NCI-H2227 (cell line): Measurements from ENCODE around the gene EEF2K.
A peak's percentile ranks its signal among the peaks of the same experiment; 100 is the strongest.

Experiments used
- DNase-seq: peaks from one replicate; lab custom pipeline; 2025; ENCODE audit not compliant: unreplicated experiment; lab: John Stamatoyannopoulos, UW

The EEF2K gene

DNA sequence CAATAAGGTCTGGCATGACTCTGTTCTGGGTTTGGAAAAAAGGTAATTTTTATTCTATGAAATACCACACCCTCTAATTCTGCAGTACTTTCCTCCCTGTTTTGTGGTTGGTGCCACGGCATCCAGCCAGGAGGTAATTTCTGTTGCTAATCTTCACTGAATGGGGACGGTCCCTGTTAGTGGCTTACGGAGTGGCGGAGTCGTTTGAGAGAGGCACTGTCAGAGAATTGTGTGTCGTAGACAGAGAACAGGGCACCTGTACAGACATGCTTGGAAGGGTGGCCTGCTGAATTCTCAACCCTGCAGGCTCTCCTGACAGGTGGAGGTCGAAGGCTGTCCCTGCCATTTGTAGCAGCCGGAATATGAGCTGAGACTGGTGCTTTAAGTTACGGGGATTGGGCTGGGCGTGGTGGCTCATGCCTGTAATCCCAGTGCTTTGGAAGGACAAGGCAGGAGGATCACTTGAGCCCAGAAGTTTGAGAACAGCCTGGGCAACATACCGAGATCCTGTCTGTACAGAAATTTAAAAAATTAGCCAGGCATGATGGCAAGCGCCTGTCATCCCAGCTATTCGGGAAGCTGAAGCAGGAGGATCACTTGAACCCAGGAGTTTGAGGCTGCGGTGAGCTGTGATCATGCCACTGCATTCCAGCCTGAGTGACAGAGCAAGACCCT is 33.2 kb downstream of the EEF2K start:
- peak; percentile 7 for DNase-seq

DNA sequence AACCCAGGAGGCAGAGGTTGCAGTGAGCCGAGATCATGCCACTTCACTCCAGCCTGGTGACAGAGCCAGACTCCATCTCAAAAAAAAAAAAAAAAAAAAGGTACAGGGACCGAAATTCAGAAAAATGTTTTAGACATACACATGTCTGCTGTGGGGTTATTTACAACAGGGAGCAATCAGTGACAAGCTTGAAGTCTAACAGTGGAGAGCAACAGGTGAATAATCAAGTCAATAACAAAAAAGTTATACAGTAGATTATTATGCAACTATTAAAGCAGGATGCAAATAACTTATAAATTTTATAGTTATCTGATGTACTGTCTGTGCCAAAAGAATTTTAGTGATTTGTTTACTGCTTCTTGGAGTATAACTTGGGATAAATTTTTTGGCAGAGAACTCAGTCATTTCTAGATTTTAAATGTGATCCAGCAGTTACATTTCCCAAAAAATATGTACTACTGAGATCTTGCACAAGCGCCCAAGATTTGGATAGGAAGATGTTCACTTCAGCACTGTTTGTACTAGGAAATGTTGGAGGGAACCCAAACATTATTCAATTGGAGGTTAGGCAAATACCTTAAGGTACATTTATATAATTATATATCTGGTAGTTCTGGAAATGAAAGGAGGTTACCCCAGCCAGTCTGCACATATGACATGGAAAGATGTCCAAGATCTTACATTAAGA is 34.1 kb downstream of the EEF2K start:
- no peak for DNase-seq

GRCh38 chr16:22250522-22250921 is 44.4 kb downstream of the EEF2K start:
- DNase-seq = no peak

- no peak for DNase-seq
Observed at GRCh38 chr16:22252317-22252716, 46.2 kb downstream of the EEF2K start.

GRCh38 chr16:22253272-22253671 is 47.2 kb downstream of the EEF2K start:
- DNase-seq = no peak

- DNase-seq = no peak
Observed at GRCh38 chr16:22255335-22255734, 49.3 kb downstream of the EEF2K start.

DNA sequence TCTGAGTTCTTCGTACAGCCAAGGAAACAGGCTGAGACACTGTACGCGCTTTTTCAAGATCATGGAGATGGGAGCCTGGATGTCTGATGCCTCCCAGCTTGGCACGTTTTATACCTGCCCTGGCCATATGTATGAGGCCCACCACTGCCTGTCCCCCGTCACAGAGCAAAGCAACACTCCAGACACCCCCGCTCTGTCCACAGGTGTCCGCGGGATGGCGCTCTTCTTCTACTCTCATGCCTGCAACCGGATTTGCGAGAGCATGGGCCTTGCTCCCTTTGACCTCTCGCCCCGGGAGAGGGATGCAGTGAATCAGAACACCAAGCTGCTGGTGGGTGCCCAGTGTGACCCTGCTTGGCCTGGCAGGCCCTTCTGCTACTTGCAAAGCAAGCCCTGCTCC is 51.4 kb downstream of the EEF2K start:
- DNase-seq = no peak

- DNase-seq = no peak
Observed at GRCh38 chr16:22260490-22260889, 54.4 kb downstream of the EEF2K start.

- no peak for DNase-seq
Observed at GRCh38 chr16:22262460-22262859, 56.4 kb downstream of the EEF2K start.

DNA sequence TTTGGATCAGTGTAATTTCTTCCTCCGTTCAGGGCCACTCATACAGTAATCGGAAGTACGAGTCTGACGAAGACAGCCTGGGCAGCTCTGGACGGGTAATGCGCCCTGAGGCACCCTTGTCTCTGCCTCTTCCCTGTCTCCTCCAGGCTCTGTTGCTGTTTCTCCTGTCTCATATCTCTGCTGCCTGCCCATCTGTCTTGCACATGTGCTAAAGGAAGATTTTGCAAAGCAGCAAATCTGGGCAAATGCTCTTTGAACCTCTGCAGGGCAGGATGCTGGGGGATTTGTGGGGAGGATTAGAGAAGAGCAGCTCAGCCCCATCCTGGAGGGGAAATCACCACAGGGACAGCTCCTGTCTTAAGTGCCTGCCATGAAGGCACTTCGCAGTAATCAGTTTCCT is 58.7 kb downstream of the EEF2K start:
- no peak for DNase-seq

DNA sequence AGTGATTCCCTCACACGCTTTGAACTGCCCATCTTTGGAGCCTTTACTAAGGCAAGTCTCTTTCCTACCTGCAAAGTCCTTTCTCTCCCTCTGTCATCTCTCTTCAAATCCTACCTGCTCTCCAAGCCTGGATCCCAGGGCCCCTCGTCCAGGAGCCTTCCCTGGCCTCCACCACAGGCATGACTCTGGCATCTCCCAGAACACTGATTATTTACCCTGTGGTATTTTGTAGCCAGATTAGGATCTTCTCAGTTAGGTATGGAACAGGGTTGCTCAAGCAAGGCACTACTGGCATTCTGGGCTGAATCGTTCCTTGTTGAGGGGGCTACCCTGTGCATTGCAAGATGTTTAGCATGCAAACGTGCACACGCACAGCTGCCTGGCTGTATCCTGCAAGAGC is 59.3 kb downstream of the EEF2K start:
- DNase-seq = no peak

DNA sequence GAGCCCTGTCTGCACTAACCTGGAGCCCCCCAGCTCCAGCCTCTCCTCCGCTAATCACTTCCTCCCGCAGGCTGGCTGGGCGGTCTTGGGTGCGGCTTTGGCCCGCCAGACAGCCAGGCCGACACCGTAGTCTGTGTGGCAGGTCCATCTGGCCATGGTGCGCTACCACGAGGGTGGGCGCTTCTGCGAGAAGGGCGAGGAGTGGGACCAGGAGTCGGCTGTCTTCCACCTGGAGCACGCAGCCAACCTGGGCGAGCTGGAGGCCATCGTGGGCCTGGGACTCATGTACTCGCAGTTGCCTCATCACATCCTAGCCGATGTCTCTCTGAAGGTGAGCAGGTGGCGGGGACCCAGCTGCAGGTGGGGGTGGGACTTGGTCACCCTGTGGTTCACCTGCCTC is 60.5 kb downstream of the EEF2K start:
- no peak for DNase-seq

GRCh38 chr16:22267764-22268163 is 61.7 kb downstream of the EEF2K start:
- DNase-seq = no peak

DNA sequence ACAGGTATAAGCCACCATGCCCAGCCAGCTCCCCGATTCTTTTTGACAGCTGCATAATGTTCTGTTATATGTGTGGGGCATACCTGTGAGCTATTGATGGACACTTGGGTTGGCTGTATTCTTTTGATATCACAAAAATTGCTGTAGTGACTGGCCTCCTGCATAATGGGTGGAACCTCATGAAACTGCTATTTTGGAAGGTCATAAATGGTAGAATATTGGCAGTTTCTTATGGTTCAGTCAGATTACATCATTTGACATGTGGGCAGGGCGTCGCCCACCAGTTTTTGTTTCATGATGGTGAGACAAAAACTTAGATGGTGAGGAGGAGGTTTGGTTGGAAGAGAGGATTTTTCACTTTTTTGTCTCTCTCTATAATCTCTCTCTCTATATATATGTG is 64.4 kb downstream of the EEF2K start:
- no peak for DNase-seq

- DNase-seq = no peak
Observed at GRCh38 chr16:22272870-22273650, 67.0 kb downstream of the EEF2K start.

DNA sequence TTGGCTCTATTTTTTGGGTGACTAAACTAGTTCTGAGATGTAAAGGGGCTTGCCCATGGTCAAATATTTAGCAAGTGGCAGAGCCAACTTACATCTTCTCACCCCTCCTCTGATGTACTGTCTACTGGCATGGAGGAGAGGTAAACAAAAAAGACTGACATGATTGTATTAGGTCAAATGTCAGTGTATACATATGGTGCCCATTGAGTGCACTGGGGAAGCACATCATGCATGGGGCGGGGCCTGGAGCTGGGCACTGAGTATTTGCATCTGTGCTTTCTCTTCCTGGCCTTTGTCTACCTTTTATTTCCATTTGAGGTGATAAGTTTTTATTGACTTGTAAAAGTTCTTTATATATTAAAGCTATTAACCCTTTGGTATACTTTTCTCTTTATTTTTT is 68.8 kb downstream of the EEF2K start:
- DNase-seq = no peak

GRCh38 chr16:22278441-22279230 is 72.6 kb downstream of the EEF2K start:
- peak; percentile 23 for DNase-seq

DNA sequence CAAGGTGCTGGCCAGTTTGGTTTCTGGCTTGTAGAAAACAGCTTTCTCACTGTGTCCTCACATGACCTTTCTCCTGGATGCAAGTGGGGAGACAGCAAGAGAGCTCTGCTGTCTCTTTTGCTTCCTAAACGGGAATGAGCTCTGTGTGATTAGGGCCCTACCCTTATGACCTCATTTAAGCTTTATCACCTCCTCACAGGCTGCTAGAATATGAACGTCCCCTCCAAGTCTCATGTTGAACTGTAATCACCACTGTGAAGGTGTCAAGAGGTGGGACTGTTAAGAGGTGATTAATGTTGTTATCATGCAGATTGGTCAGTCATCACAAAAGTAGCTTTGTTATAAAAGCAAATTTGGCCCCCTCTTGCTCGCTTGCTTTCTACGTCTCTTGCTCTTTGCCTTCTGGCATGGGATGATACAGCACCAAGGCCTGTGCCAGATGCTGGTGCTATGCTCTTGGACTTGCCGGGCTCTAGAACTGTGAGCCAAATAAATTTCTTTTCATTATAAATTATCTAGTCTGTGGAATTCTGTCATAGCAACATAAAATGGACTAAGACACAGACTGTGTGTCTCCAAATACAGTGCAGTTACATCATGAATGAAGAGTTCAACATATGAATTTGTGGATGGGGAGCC is 76.3 kb downstream of the EEF2K start:
- DNase-seq = no peak

GRCh38 chr16:22284637-22285036 is 78.6 kb downstream of the EEF2K start:
- DNase-seq = no peak

- DNase-seq = no peak
Observed at GRCh38 chr16:22285080-22285479, 79.0 kb downstream of the EEF2K start.

GRCh38 chr16:22291020-22291419 is 84.9 kb downstream of the EEF2K start:
- no peak for DNase-seq
